Glutamatergic neuron (in vitro differentiated cells): ENCODE data around the gene RASAL2. TPM values are rescaled to one million over a fixed set of nuclear protein-coding genes. Genes with fewer than 3 reads are reported as not detected.

Experiments
- DNase-seq: peaks from one replicate; pipeline ENCODE4 v3.0.0; 2022
- H3K27ac Mint-ChIP-seq: one replicate; pipeline ENCODE4 v1.8.0; 2020; ENCODE audit warnings: mild to moderate bottlenecking, mixed read lengths, inconsistent platforms; ENCODE audit not compliant: unreplicated experiment
- H3K27me3 Mint-ChIP-seq: one replicate; pipeline ENCODE4 v1.8.0; 2020; ENCODE audit warnings: mild to moderate bottlenecking, moderate library complexity, mixed read lengths, inconsistent platforms; ENCODE audit not compliant: unreplicated experiment
- H3K36me3 Mint-ChIP-seq: one replicate; pipeline ENCODE4 v1.8.0; 2020; ENCODE audit warnings: mild to moderate bottlenecking, mixed read lengths, inconsistent platforms; ENCODE audit not compliant: unreplicated experiment
- H3K4me1 Mint-ChIP-seq: one replicate; pipeline ENCODE4 v1.8.0; 2020; ENCODE audit warnings: mild to moderate bottlenecking, low read depth, mixed read lengths, inconsistent platforms; ENCODE audit not compliant: unreplicated experiment
- H3K4me3 Mint-ChIP-seq: one replicate; pipeline ENCODE4 v1.8.0; 2020; ENCODE audit warnings: mild to moderate bottlenecking, mixed read lengths, inconsistent platforms; ENCODE audit not compliant: unreplicated experiment
- H3K9me3 Mint-ChIP-seq: one replicate; pipeline ENCODE4 v1.8.0; 2020; ENCODE audit warnings: mild to moderate bottlenecking, moderate library complexity, mixed read lengths, inconsistent platforms; ENCODE audit not compliant: unreplicated experiment
- CTCF ChIP-seq: fragments of 200-600 bp; sonication (generic); IDR thresholded peaks from one replicate; pipeline ENCODE4 v1.5.0; 2021; ENCODE audit not compliant: partially characterized antibody, unreplicated experiment
- total RNA-seq: library from RNA; stranded (reverse); fragmentation: NEBNext Ultra II Directional; extraction: Animal tissue kit (Norgen Biotek cat#: 25700); gene quantifications from one replicate; pipeline ENCODE4 v1.2.1, GENCODE V29; 2021; ENCODE audit not compliant: unreplicated experiment

Gene RASAL2
- total RNA-seq, 1 donor from 2014 or later, result 12.4 TPM

GRCh38 chr1:178335426-178335825, 241.5 kb downstream of the RASAL2 start:
- no peak for DNase-seq
- no peak for TF ChIP-seq CTCF
- Mint-ChIP-seq H3K9me3 (no peaks in the 10 kb centered on the region), H3K36me3 (no peaks in the 10 kb centered on the region), H3K4me1 (peaks cover 3% of the 10 kb centered on the region), H3K27me3 (no peaks in the 10 kb centered on the region), H3K27ac (no peak overlapping the region), H3K4me3 (no peak overlapping the region)

GRCh38 chr1:178337091-178337706, 243.3 kb downstream of the RASAL2 start:
- no peak for TF ChIP-seq CTCF
- Mint-ChIP-seq H3K36me3 (no peaks in the 10 kb centered on the region), H3K9me3 (no peaks in the 10 kb centered on the region), H3K27ac (no peak overlapping the region), H3K4me3 (no peak overlapping the region), H3K27me3 (no peaks in the 10 kb centered on the region), H3K4me1 (peaks cover 12% of the 10 kb centered on the region)
- DNase-seq, result no peak

GRCh38 chr1:178339834-178340233, 245.9 kb downstream of the RASAL2 start:
- no peak for TF ChIP-seq CTCF
- no peaks in the 10 kb centered on the region for H3K9me3 Mint-ChIP-seq
- H3K27ac Mint-ChIP-seq, result no peak overlapping the region
- no peak overlapping the region for H3K4me3 Mint-ChIP-seq
- H3K27me3 Mint-ChIP-seq, result no peaks in the 10 kb centered on the region
- H3K4me1 Mint-ChIP-seq, result peaks cover 26% of the 10 kb centered on the region
- no peak for DNase-seq
- H3K36me3 Mint-ChIP-seq, result no peaks in the 10 kb centered on the region

- Mint-ChIP-seq H3K27me3 (no peaks in the 10 kb centered on the region), H3K36me3 (no peaks in the 10 kb centered on the region), H3K4me1 (peaks cover 24% of the 10 kb centered on the region), H3K9me3 (no peaks in the 10 kb centered on the region), H3K27ac (peak overlapping the region; percentile 72), H3K4me3 (peak overlapping the region; percentile 77)
- no peak for TF ChIP-seq CTCF
- peak; percentile 22 for DNase-seq
Measured at GRCh38 chr1:178341261-178341956, 247.5 kb downstream of the RASAL2 start.

GRCh38 chr1:178342745-178343144, 248.8 kb downstream of the RASAL2 start:
- TF ChIP-seq CTCF, result no peak
- Mint-ChIP-seq H3K4me1 (peaks cover 24% of the 10 kb centered on the region), H3K27me3 (no peaks in the 10 kb centered on the region), H3K4me3 (no peak overlapping the region), H3K9me3 (no peaks in the 10 kb centered on the region), H3K27ac (peak overlapping the region; percentile 23), H3K36me3 (no peaks in the 10 kb centered on the region)
- no peak for DNase-seq
